GM12875 (cell line): ENCODE data around the gene SHKBP1.

Experiments
- H3K4me3 ChIP-seq: one replicate; pipeline ENCODE4 v1.5.1; 2011; ENCODE audit warnings: low read depth, low read length, control low read depth
- CTCF ChIP-seq: IDR thresholded peaks from 2 replicates; pipeline ENCODE4 v1.5.1; 2011; ENCODE audit warnings: low read depth, mild to moderate bottlenecking, control low read depth, inconsistent platforms, low read length, moderate library complexity, borderline replicate concordance; ENCODE audit not compliant: insufficient read depth

The SHKBP1 gene

GRCh38 chr19:40638327-40638726 is 61.7 kb downstream of the SHKBP1 start:
- TF ChIP-seq CTCF: no peak
- no peak overlapping the region for H3K4me3 ChIP-seq

- no peak overlapping the region for H3K4me3 ChIP-seq
- TF ChIP-seq CTCF: no peak
Measured at GRCh38 chr19:40639638-40639982, 62.9 kb downstream of the SHKBP1 start.

- H3K4me3 ChIP-seq: no peak overlapping the region
- TF ChIP-seq CTCF: no peak
Measured at GRCh38 chr19:40640744-40641143, 64.1 kb downstream of the SHKBP1 start.
